ENCODE measurements around the gene KLC1.

KLC1 gene

DNA sequence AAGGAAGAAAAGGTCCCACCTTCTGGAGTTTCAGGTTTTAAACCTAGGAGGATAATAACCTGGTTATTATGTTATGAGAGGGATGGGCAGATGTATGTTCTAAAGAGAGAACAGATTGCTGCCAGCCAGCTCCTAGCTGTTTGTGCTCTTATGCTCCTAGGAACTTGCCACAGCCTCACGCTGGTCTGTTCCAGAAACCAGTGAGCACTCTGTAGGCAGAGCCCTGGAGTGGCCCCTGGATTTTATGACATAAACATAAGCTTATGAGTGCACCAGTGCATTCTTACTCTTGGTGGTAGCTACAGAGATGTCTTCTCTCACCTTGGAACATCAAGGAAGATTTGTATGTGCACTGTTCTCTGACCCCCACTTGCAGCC, 27.7 kb downstream of the KLC1 start:
- no peaks in the 10 kb centered on the region for H3K9me3 Mint-ChIP-seq
- H3K4me1 Mint-ChIP-seq = peaks cover 15% of the 10 kb centered on the region
- peaks cover 28% of the 10 kb centered on the region for H3K36me3 Mint-ChIP-seq
- DNase-seq (ENCODE audit: low spot score in 2 of 2) = no peak
- no peak overlapping the region for H3K4me3 Mint-ChIP-seq
- H3K27ac Mint-ChIP-seq = no peak overlapping the region
- no peaks in the 10 kb centered on the region for H3K27me3 Mint-ChIP-seq
- no peak for ATAC-seq (ENCODE audit: low read depth)

GRCh38 chr14:103657471-103657870, 28.5 kb downstream of the KLC1 start:
- Mint-ChIP-seq H3K36me3 (peaks cover 33% of the 10 kb centered on the region), H3K4me3 (no peak overlapping the region), H3K27ac (no peak overlapping the region), H3K9me3 (no peaks in the 10 kb centered on the region), H3K4me1 (peaks cover 15% of the 10 kb centered on the region), H3K27me3 (no peaks in the 10 kb centered on the region)
- DNase-seq (ENCODE audit: low spot score in 2 of 2) = no peak
- no peak for ATAC-seq (ENCODE audit: low read depth)

DNA sequence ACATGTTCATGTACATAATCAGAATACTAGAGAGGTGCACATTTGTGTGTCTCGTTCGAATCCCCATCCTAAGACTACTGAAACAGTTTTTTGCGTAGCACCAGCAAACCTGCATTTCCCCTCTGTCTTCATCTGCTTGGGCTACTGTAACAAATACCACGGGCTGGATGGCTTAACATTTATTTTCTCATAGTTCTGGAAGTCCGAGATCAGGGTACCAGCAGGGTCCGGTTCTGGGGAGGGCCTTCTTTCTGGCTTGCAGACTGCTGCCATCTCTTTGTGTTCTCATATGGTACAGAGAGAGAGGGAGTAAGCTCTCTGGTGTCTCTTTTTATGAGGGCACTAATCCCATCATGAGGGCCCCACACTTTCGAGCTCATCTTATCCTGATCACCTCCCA, 30.6 kb downstream of the KLC1 start:
- Mint-ChIP-seq H3K36me3 (peaks cover 29% of the 10 kb centered on the region), H3K9me3 (no peaks in the 10 kb centered on the region), H3K27me3 (no peaks in the 10 kb centered on the region), H3K27ac (no peak overlapping the region), H3K4me3 (no peak overlapping the region), H3K4me1 (peaks cover 9% of the 10 kb centered on the region)
- DNase-seq (ENCODE audit: low spot score in 2 of 2) (no peak), ATAC-seq (ENCODE audit: low read depth) (no peak)

DNA sequence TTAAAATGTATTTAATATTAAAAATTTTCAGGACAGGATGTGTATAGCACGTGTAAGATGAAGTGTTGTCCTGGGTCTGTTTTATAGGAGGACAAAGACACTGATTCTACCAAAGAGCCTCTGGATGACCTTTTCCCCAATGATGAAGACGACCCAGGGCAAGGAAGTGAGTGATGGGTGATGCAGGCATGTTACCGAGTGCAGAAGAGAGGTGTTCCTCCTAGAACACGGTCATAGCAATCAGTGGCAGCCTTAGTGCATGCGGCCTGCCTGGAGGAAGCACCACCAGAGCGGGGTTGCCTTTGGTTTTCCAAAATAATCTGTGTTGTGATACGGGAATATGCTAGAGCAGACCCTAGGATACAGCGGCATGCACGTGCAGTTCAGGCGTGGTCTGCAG, 33.0 kb downstream of the KLC1 start:
- ATAC-seq (ENCODE audit: low read depth) = no peak
- H3K36me3 Mint-ChIP-seq = peaks cover 25% of the 10 kb centered on the region
- H3K27me3 Mint-ChIP-seq = no peaks in the 10 kb centered on the region
- no peak overlapping the region for H3K27ac Mint-ChIP-seq
- DNase-seq (ENCODE audit: low spot score in 2 of 2) = no peak
- H3K9me3 Mint-ChIP-seq = no peaks in the 10 kb centered on the region
- no peak overlapping the region for H3K4me3 Mint-ChIP-seq
- peaks cover 2% of the 10 kb centered on the region for H3K4me1 Mint-ChIP-seq

DNA sequence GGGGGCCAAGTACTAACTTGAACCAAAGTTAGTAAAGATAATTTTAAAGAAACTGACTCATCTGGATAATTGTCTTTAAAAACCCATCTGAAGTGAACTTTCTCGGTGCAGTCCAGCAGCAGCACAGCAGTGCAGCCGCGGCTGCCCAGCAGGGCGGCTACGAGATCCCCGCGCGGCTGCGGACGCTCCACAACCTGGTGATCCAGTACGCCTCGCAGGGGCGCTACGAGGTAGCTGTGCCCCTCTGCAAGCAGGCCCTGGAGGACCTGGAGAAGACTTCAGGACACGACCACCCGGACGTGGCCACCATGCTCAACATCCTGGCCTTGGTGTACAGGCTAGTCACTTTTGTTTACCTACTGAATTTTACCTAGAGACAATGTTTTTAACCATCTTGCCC, 33.6 kb downstream of the KLC1 start:
- H3K4me1 Mint-ChIP-seq = peaks cover 2% of the 10 kb centered on the region
- no peaks in the 10 kb centered on the region for H3K9me3 Mint-ChIP-seq
- no peak overlapping the region for H3K27ac Mint-ChIP-seq
- peaks cover 20% of the 10 kb centered on the region for H3K36me3 Mint-ChIP-seq
- DNase-seq (ENCODE audit: low spot score in 2 of 2) (no peak), ATAC-seq (ENCODE audit: low read depth) (no peak)
- no peaks in the 10 kb centered on the region for H3K27me3 Mint-ChIP-seq
- H3K4me3 Mint-ChIP-seq = no peak overlapping the region

- no peak overlapping the region for H3K4me3 Mint-ChIP-seq
- no peaks in the 10 kb centered on the region for H3K27me3 Mint-ChIP-seq
- no peak for DNase-seq (ENCODE audit: low spot score in 2 of 2)
- H3K36me3 Mint-ChIP-seq = peaks cover 18% of the 10 kb centered on the region
- H3K9me3 Mint-ChIP-seq = no peaks in the 10 kb centered on the region
- H3K4me1 Mint-ChIP-seq = no peaks in the 10 kb centered on the region
- no peak for ATAC-seq (ENCODE audit: low read depth)
- peak overlapping the region; percentile 77 for H3K27ac Mint-ChIP-seq
These were observed 34.5 kb downstream of the KLC1 start for GRCh38 chr14:103663506-103663905.

DNA sequence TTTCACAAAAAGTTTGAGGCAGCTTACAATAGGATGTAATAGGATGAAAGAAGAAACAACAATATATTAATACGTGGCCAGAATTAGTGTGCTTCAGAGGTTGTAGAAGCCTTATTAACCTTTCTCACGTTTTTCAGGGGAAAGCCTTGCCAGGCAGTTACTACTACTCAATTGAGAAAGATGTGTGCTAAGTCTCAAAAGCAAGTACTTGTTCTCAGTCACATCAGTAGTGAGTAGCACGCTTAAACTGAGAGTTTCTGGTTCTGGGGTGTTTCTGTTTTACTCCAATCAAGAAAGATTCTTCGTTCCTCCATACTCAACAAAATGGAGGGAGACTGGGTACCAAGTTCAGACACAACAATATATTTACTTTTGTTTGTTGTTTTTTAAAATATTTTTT, 38.7 kb downstream of the KLC1 start:
- no peak for DNase-seq (ENCODE audit: low spot score in 2 of 2)
- Mint-ChIP-seq H3K27me3 (no peaks in the 10 kb centered on the region), H3K9me3 (no peaks in the 10 kb centered on the region), H3K4me3 (no peak overlapping the region), H3K4me1 (no peaks in the 10 kb centered on the region), H3K27ac (no peak overlapping the region), H3K36me3 (peaks cover 16% of the 10 kb centered on the region)
- no peak for ATAC-seq (ENCODE audit: low read depth)

DNA sequence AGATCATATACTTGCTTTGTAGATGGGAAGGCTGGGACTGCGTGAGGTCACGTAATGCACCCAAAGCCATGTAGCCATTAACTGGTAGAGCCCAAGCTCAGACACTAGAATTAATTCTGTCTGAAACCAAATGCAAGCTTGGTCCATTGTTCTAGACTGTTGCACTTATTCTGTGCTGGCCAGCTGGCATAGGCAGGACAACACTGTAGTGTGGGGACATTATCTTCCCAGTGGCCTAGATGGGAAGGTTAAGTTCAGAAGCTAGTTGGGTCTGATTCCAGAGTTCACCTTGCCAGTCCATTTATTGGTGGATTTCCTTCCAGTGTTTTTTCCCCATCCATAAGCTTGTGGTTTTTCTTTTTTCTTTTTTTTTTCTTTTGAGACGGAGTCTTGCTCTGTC, 39.1 kb downstream of the KLC1 start:
- Mint-ChIP-seq H3K27ac (no peak overlapping the region), H3K9me3 (no peaks in the 10 kb centered on the region), H3K27me3 (no peaks in the 10 kb centered on the region), H3K4me1 (no peaks in the 10 kb centered on the region), H3K36me3 (peaks cover 19% of the 10 kb centered on the region), H3K4me3 (no peak overlapping the region)
- no peak for ATAC-seq (ENCODE audit: low read depth)
- DNase-seq (ENCODE audit: low spot score in 2 of 2) = no peak

GRCh38 chr14:103669370-103669769, 40.4 kb downstream of the KLC1 start:
- Mint-ChIP-seq H3K9me3 (no peaks in the 10 kb centered on the region), H3K27ac (no peak overlapping the region), H3K4me1 (no peaks in the 10 kb centered on the region), H3K4me3 (no peak overlapping the region), H3K36me3 (peaks cover 21% of the 10 kb centered on the region), H3K27me3 (no peaks in the 10 kb centered on the region)
- DNase-seq (ENCODE audit: low spot score in 2 of 2) = no peak
- no peak for ATAC-seq (ENCODE audit: low read depth)

GRCh38 chr14:103671911-103672310, 42.9 kb downstream of the KLC1 start:
- Mint-ChIP-seq H3K36me3 (peaks cover 28% of the 10 kb centered on the region), H3K27ac (no peak overlapping the region), H3K4me3 (no peak overlapping the region), H3K27me3 (no peaks in the 10 kb centered on the region), H3K9me3 (no peaks in the 10 kb centered on the region), H3K4me1 (no peaks in the 10 kb centered on the region)
- no peak for ATAC-seq (ENCODE audit: low read depth)
- no peak for DNase-seq (ENCODE audit: low spot score in 2 of 2)

DNA sequence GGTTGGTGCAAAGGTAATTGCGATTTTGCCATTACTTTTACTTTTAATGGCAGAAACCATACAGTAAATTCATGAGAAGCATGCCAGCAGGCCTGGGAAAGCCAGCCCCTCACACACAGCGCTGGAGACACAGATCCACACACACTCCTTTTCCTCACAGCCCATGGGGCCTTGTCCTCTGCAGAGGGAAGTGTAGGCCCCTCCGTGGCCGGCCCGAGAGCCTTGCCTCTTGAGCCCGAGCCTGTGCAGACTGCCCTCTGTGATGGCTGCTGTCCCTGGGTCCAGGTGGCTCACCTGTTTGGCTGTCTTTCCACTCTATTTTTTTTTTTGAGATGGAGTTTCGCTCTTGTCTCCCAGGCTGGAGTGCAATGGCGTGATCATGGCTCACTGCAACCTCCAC, 46.9 kb downstream of the KLC1 start:
- Mint-ChIP-seq H3K27me3 (no peaks in the 10 kb centered on the region), H3K4me3 (no peak overlapping the region), H3K9me3 (no peaks in the 10 kb centered on the region), H3K4me1 (peaks cover 5% of the 10 kb centered on the region), H3K36me3 (peaks cover 30% of the 10 kb centered on the region), H3K27ac (no peak overlapping the region)
- DNase-seq (ENCODE audit: low spot score in 2 of 2) (no peak), ATAC-seq (ENCODE audit: low read depth) (no peak)

DNA sequence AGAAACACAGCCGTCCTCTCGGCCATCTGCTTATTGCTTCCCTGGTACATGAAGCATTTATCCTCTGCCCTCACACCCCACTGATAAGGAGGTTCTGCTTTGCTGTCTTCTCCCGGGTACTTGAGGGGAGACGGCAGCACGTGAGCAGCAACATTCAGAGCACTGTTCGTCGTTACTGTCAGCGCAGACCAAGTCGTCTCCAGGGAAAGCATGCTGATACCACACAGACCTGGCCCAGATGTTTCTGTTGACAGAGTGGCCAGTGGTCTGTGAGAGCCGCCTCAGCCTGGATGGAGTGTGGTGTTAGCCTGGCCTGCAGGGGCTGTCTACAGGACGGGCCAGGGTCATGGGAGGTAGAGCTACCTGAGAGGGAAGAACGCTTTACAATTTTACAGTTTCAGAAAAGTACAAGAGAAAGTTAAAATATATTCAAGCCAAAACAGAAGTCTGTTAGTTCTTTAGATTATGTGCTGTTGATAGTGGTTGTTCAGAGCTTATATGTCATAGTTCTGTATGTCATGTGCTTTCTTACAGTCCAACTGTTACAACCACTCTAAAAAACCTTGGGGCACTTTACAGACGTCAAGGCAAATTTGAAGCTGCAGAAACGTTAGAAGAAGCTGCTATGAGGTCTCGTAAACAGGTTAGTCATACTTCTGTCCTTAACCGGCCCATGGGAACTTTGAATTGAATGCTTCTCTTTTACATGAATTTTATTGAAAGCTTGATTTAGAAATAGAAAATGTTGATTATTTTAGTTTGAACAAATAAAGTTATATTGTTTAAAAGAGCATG, 48.1 kb downstream of the KLC1 start:
- no peak for DNase-seq (ENCODE audit: low spot score in 2 of 2)
- Mint-ChIP-seq H3K4me1 (peaks cover 5% of the 10 kb centered on the region), H3K9me3 (no peaks in the 10 kb centered on the region), H3K27ac (no peak overlapping the region), H3K27me3 (no peaks in the 10 kb centered on the region), H3K36me3 (peaks cover 25% of the 10 kb centered on the region), H3K4me3 (no peak overlapping the region)
- no peak for ATAC-seq (ENCODE audit: low read depth)

GRCh38 chr14:103679351-103679750, 50.3 kb downstream of the KLC1 start:
- Mint-ChIP-seq H3K27ac (peak overlapping the region; percentile 56), H3K27me3 (no peaks in the 10 kb centered on the region), H3K4me1 (peaks cover 5% of the 10 kb centered on the region), H3K4me3 (no peak overlapping the region), H3K36me3 (peaks cover 16% of the 10 kb centered on the region), H3K9me3 (no peaks in the 10 kb centered on the region)
- peak; percentile 100 for ATAC-seq (ENCODE audit: low read depth)
- peak; percentile 56 to 58 for DNase-seq (ENCODE audit: low spot score in 2 of 2)

DNA sequence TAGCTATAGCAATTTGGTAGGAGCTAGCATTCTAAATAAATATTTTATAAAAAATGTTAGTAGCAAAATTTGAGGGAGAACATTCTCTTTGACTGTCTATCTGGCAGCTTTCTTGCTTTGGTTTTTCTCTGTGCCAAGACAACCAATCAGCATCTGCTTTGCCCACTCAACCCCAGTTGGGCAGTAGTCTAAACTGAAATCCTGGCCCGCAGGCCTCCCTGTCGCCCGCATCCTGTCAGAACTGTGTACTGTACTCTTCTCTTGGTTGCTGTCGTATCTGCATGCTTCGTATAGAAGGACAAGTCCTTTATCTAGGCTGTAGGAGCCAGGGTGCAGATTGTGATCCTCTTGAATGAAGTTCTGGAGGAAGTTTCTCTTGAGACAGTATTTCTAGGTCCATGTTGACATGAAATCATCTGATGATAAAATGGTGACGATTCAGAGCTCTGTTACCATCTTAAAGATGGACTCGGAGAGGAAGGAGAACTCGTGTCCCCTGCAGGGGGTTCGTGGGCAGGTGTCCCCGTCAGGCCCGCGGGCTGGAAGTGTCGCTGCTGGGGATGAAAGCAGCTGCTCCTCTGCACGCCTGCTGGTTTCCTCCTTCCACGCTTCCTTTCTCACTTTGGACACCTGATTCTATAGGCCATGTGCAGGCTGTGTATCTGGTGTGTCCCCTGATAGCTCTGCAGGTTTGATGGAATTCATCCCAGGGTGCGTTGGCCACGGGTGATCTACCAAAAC, 51.6 kb downstream of the KLC1 start:
- Mint-ChIP-seq H3K27me3 (no peaks in the 10 kb centered on the region), H3K4me1 (peaks cover 5% of the 10 kb centered on the region), H3K27ac (no peak overlapping the region), H3K36me3 (peaks cover 14% of the 10 kb centered on the region), H3K4me3 (no peak overlapping the region), H3K9me3 (no peaks in the 10 kb centered on the region)
- DNase-seq (ENCODE audit: low spot score in 2 of 2) (no peak), ATAC-seq (ENCODE audit: low read depth) (no peak)

DNA sequence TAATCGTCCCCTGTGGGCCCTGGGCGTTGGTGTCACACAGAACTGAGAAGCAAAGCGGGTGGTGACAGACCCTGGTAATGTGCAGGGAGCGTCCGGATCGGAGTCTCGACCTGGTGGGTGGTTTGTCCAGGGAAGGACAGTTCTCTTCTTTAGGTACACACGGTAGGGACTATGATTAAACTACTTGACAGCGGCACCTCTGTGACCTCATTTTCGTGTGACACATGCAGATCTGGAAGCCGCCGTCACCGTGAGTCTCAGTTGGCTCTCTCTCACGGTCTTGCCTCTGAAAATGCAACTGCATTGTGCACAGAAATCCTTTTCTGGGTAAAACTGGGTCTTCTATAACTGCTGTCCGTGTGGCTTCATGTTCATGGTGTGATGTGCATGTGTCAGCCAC, 54.1 kb downstream of the KLC1 start:
- Mint-ChIP-seq H3K9me3 (no peaks in the 10 kb centered on the region), H3K27ac (no peak overlapping the region), H3K27me3 (no peaks in the 10 kb centered on the region), H3K4me3 (no peak overlapping the region), H3K4me1 (peaks cover 5% of the 10 kb centered on the region), H3K36me3 (peaks cover 15% of the 10 kb centered on the region)
- DNase-seq (ENCODE audit: low spot score in 2 of 2) = no peak
- no peak for ATAC-seq (ENCODE audit: low read depth)

Data from memory B cell (primary cell).